Measurements from ENCODE around the gene SPINT2. TPM values are rescaled to one million over a fixed set of nuclear protein-coding genes. Genes with fewer than 3 reads are reported as not detected.

The SPINT2 gene
- total RNA-seq, 2 donors from 2014 or later, result 415 to 487 TPM

- DNase-seq, result no peak
- H3K9ac ChIP-seq (ENCODE audit: extremely low read depth, low read length, poor library complexity, severe bottlenecking), result no peak overlapping the region
- H3K4me1 Mint-ChIP-seq, result no peaks in the 10 kb centered on the region
- H3K27me3 ChIP-seq (ENCODE audit: control insufficient read depth, insufficient read depth, low read length, poor library complexity, severe bottlenecking), result peaks cover 28% of the 10 kb centered on the region
- H3K27ac ChIP-seq (ENCODE audit: low read depth, low read length), result no peak overlapping the region
- peaks cover 3% of the 10 kb centered on the region for H3K36me3 Mint-ChIP-seq (ENCODE audit: low read depth)
- H3K36me3 ChIP-seq (ENCODE audit: control insufficient read depth, insufficient read depth, low read length), result no peaks in the 10 kb centered on the region
- no peak overlapping the region for H3K4me3 Mint-ChIP-seq
- H3K4me3 ChIP-seq (ENCODE audit: low read length), result no peak overlapping the region
- H3K27me3 Mint-ChIP-seq (ENCODE audit: insufficient read depth), result peaks cover 34% of the 10 kb centered on the region
- no peaks in the 10 kb centered on the region for H3K4me1 ChIP-seq (ENCODE audit: control insufficient read depth, insufficient read depth, low read length)
- no peaks in the 10 kb centered on the region for H3K9me3 Mint-ChIP-seq
- TF ChIP-seq, protein P1, sequence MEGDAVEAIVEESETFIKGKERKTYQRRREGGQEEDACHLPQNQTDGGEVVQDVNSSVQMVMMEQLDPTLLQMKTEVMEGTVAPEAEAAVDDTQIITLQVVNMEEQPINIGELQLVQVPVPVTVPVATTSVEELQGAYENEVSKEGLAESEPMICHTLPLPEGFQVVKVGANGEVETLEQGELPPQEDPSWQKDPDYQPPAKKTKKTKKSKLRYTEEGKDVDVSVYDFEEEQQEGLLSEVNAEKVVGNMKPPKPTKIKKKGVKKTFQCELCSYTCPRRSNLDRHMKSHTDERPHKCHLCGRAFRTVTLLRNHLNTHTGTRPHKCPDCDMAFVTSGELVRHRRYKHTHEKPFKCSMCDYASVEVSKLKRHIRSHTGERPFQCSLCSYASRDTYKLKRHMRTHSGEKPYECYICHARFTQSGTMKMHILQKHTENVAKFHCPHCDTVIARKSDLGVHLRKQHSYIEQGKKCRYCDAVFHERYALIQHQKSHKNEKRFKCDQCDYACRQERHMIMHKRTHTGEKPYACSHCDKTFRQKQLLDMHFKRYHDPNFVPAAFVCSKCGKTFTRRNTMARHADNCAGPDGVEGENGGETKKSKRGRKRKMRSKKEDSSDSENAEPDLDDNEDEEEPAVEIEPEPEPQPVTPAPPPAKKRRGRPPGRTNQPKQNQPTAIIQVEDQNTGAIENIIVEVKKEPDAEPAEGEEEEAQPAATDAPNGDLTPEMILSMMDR (conservative IDR thresholded peaks at IDR 0.05), result no peak
- H3K9me3 ChIP-seq (ENCODE audit: control insufficient read depth, low read length), result no peaks in the 10 kb centered on the region
- no peak overlapping the region for H3K27ac Mint-ChIP-seq
- 90 to 92% methylated on average over 7 of the region's 7 CpGs for WGBS, 2 experiments (ENCODE audit: insufficient coverage in 1 of 2, insufficient read length in 1 of 2)
Measured at GRCh38 chr19:38323291-38323690, 58.9 kb downstream of the SPINT2 start.

DNA sequence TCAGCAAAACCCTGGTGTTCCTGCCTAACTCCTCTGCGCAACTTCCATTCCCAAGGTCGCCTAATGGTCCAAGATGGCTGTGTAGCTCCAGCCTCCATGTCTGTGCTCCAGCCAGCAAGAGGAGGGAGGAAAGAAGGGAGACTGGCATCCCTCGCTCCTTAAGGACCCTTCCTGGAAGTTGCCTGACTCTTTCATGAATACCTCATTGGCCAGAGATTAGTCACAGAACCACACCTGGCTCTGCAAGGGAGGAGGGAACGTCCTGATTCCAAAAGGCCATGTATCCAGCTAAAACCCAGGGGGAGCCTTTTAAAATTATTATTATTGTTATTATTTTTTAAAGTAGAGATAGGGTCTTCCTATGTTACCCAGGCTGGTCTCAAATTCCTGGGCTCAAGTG lies 60.1 kb downstream of the SPINT2 start:
- Mint-ChIP-seq H3K4me1 (no peaks in the 10 kb centered on the region), H3K36me3 (ENCODE audit: low read depth) (peaks cover 3% of the 10 kb centered on the region), H3K27me3 (ENCODE audit: insufficient read depth) (peaks cover 23% of the 10 kb centered on the region), H3K27ac (no peak overlapping the region), H3K4me3 (no peak overlapping the region), H3K9me3 (no peaks in the 10 kb centered on the region)
- 90 to 100% methylated on average over 2 to 4 of the region's 4 CpGs for WGBS, 2 experiments (ENCODE audit: insufficient coverage in 1 of 2, insufficient read length in 1 of 2)
- DNase-seq, result no peak
- Histone ChIP-seq H3K4me3 (ENCODE audit: low read length) (no peak overlapping the region), H3K9me3 (ENCODE audit: control insufficient read depth, low read length) (no peaks in the 10 kb centered on the region), H3K36me3 (ENCODE audit: control insufficient read depth, insufficient read depth, low read length) (no peaks in the 10 kb centered on the region), H3K27me3 (ENCODE audit: control insufficient read depth, insufficient read depth, low read length, poor library complexity, severe bottlenecking) (peaks cover 17% of the 10 kb centered on the region), H3K4me1 (ENCODE audit: control insufficient read depth, insufficient read depth, low read length) (no peaks in the 10 kb centered on the region), H3K9ac (ENCODE audit: extremely low read depth, low read length, poor library complexity, severe bottlenecking) (no peak overlapping the region), H3K27ac (ENCODE audit: low read depth, low read length) (no peak overlapping the region)
- TF ChIP-seq, protein P1 (conservative IDR thresholded peaks at IDR 0.05), result no peak

GRCh38 chr19:38326591-38326990 lies 62.2 kb downstream of the SPINT2 start:
- Mint-ChIP-seq H3K27me3 (ENCODE audit: insufficient read depth) (peaks cover 5% of the 10 kb centered on the region), H3K9me3 (no peaks in the 10 kb centered on the region), H3K4me3 (no peak overlapping the region), H3K4me1 (no peaks in the 10 kb centered on the region), H3K27ac (no peak overlapping the region), H3K36me3 (ENCODE audit: low read depth) (peaks cover 3% of the 10 kb centered on the region)
- WGBS, 2 experiments (ENCODE audit: insufficient coverage in 1 of 2, insufficient read length in 1 of 2), result 92 to 97% methylated on average over 19 to 22 of the region's 22 CpGs
- Histone ChIP-seq H3K4me1 (ENCODE audit: control insufficient read depth, insufficient read depth, low read length) (no peaks in the 10 kb centered on the region), H3K27me3 (ENCODE audit: control insufficient read depth, insufficient read depth, low read length, poor library complexity, severe bottlenecking) (no peaks in the 10 kb centered on the region), H3K4me3 (ENCODE audit: low read length) (no peak overlapping the region), H3K9me3 (ENCODE audit: control insufficient read depth, low read length) (no peaks in the 10 kb centered on the region), H3K9ac (ENCODE audit: extremely low read depth, low read length, poor library complexity, severe bottlenecking) (no peak overlapping the region), H3K27ac (ENCODE audit: low read depth, low read length) (no peak overlapping the region), H3K36me3 (ENCODE audit: control insufficient read depth, insufficient read depth, low read length) (no peaks in the 10 kb centered on the region)
- no peak for DNase-seq
- TF ChIP-seq, protein P1 (conservative IDR thresholded peaks at IDR 0.05), result no peak
